Activated T-helper 9 cell treated with anti-CD3 and anti-CD28 coated beads, Interleukin-2, amount 50 U/mL, for 16 hours (primary cell): Measurements from ENCODE around the gene THAP9.
"Not testable (repeated sequence)": the region's sequence is repeated elsewhere in the genome, so short reads cannot be mapped to it uniquely, and the experiment has no call there.

ENCODE experiments used
- DNase-seq: peaks from one replicate; pipeline ENCODE4 v3.0.0-alpha.2; 2020; ENCODE audit warnings: low read depth

The THAP9 gene

GRCh38 chr4:82896755-82897154 is 3.8 kb upstream of the THAP9 start:
- no peak for DNase-seq

- no peak for DNase-seq
Measured at GRCh38 chr4:82898322-82899243, 2.0 kb upstream of the THAP9 start.

- no peak for DNase-seq
Measured at GRCh38 chr4:82899374-82900065, 1.0 kb upstream of the THAP9 start.

GRCh38 chr4:82900066-82900410 is 497 bp upstream of the THAP9 start:
- no peak for DNase-seq

- no peak for DNase-seq
Measured at GRCh38 chr4:82901183-82901718, 716 bp downstream of the THAP9 start.

GRCh38 chr4:82903737-82904136 is 3.2 kb downstream of the THAP9 start:
- no peak for DNase-seq

- DNase-seq = peak; percentile 3
Measured at GRCh38 chr4:82905205-82905604, 4.7 kb downstream of the THAP9 start.

- DNase-seq = no peak
Measured at GRCh38 chr4:82906469-82906868, 5.9 kb downstream of the THAP9 start.

GRCh38 chr4:82909326-82909725 is 8.8 kb downstream of the THAP9 start:
- DNase-seq = no peak

- DNase-seq = no peak
Measured at GRCh38 chr4:82913305-82913704, 12.8 kb downstream of the THAP9 start.

- not testable (repeated sequence) for DNase-seq
Measured at GRCh38 chr4:82913968-82914367, 13.4 kb downstream of the THAP9 start.

GRCh38 chr4:82918091-82918490 is 17.6 kb downstream of the THAP9 start:
- DNase-seq = no peak

GRCh38 chr4:82919386-82919785 is 18.9 kb downstream of the THAP9 start:
- DNase-seq = no peak

- no peak for DNase-seq
Measured at GRCh38 chr4:82921795-82922194, 21.3 kb downstream of the THAP9 start.

- DNase-seq = no peak
Measured at GRCh38 chr4:82930848-82931755, 30.6 kb downstream of the THAP9 start.

- no peak for DNase-seq
Measured at GRCh38 chr4:82934441-82934840, 33.9 kb downstream of the THAP9 start.

GRCh38 chr4:82939414-82939813 is 38.9 kb downstream of the THAP9 start:
- no peak for DNase-seq

- DNase-seq = no peak
Measured at GRCh38 chr4:82947498-82947897, 47.0 kb downstream of the THAP9 start.

- DNase-seq = no peak
Measured at GRCh38 chr4:82948647-82949204, 48.2 kb downstream of the THAP9 start.

- no peak for DNase-seq
Measured at GRCh38 chr4:82951196-82951595, 50.7 kb downstream of the THAP9 start.

- no peak for DNase-seq
Measured at GRCh38 chr4:82954212-82954611, 53.7 kb downstream of the THAP9 start.

GRCh38 chr4:82957045-82957444 is 56.5 kb downstream of the THAP9 start:
- no peak for DNase-seq
